Activated T-helper 17 cell treated with anti-CD3 and anti-CD28 coated beads, Interleukin-2, amount 50 U/mL, for 72 hours (primary cell): ENCODE data around the gene CNIH3. TPM values are rescaled to one million over a fixed set of nuclear protein-coding genes. Genes with fewer than 3 reads are reported as not detected.

ENCODE experiments used
- ATAC-seq: fragments of 150-1000 bp; cut with Tn5 transposase; replicated peaks from 2 replicates; pipeline ENCODE4 v1.10.0; 2021; ENCODE audit warnings: mild to moderate bottlenecking, moderate library complexity
- H3K27ac Mint-ChIP-seq: one replicate; pipeline ENCODE4 v1.8.0; 2022; ENCODE audit warnings: mixed read lengths
- H3K27me3 Mint-ChIP-seq: one replicate; pipeline ENCODE4 v1.8.0; 2022; ENCODE audit warnings: mixed read lengths
- H3K36me3 Mint-ChIP-seq: one replicate; pipeline ENCODE4 v1.8.0; 2022; ENCODE audit warnings: low read depth, mild to moderate bottlenecking, mixed read lengths
- H3K4me1 Mint-ChIP-seq: one replicate; pipeline ENCODE4 v1.8.0; 2022; ENCODE audit warnings: mixed read lengths
- H3K4me3 Mint-ChIP-seq: one replicate; pipeline ENCODE4 v1.8.0; 2022; ENCODE audit warnings: mild to moderate bottlenecking, mixed read lengths
- H3K9me3 Mint-ChIP-seq: one replicate; pipeline ENCODE4 v1.8.0; 2022; ENCODE audit warnings: mixed read lengths
- total RNA-seq, 2 donors: library from RNA; stranded (reverse); gene quantifications; one replicate each; pipeline ENCODE4 v1.2.3, GENCODE V29; 2022

CNIH3 gene
- total RNA-seq, 2 donors from 2014 or later: 1.4 to 3.0 TPM

DNA sequence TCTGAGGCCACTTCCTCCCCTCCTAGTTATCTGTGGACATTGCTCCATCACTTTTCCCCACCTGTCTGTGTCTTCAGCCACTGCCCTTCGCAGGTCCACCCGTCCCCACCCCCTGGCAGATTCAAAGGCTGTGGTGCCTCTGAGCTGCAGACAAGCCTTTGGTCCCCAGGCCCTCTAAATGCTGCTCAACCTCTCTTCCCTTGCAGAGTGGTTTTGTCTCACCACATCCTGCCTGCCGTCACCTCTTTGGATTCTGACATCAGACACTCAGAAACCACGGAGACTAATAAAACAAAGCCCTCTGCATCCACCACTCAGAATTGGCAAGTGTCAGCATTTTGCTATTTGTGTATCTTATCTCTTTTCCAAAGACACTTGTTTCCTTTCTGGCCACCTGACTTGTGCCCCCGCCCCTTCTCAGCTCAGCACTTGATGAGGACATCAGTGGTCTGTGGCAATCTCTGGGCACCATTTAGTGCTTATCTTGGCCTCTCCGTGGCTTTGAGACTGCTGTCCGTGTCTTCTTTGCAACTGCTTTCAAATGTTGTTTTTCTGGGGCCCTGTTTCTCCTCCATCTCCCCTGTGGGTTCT is 7.7 kb downstream of the CNIH3 start:
- peaks cover 15% of the 10 kb centered on the region for H3K27me3 Mint-ChIP-seq
- H3K9me3 Mint-ChIP-seq: no peaks in the 10 kb centered on the region
- H3K4me3 Mint-ChIP-seq: peak overlapping the region; percentile 67
- peak; percentile 94 for ATAC-seq
- H3K27ac Mint-ChIP-seq: peak overlapping the region; percentile 89
- H3K4me1 Mint-ChIP-seq: peaks cover 23% of the 10 kb centered on the region
- H3K36me3 Mint-ChIP-seq: no peaks in the 10 kb centered on the region

DNA sequence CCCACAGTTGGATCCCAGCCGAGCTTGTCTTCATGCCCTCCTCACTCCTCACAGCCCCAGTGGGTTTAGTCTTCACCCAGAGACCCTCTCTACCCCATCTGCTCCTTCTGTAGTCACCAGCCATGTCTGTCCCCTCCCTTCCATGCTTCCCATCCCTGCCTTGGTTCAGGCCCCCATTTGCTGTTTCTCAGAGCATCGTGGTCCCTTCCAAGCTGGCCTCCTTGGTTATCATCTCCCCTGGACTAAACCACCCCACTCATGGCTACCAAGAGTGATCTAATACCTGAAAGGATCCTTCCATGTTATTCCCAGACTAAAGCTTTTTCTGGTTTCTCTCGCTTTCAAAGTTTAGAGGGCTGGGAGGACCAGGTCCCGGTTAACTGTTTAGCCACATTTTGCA is 8.3 kb downstream of the CNIH3 start:
- Mint-ChIP-seq H3K27me3 (peaks cover 9% of the 10 kb centered on the region), H3K36me3 (no peaks in the 10 kb centered on the region), H3K4me1 (peaks cover 23% of the 10 kb centered on the region), H3K4me3 (peak overlapping the region; percentile 67), H3K27ac (peak overlapping the region; percentile 89), H3K9me3 (no peaks in the 10 kb centered on the region)
- ATAC-seq: no peak

DNA sequence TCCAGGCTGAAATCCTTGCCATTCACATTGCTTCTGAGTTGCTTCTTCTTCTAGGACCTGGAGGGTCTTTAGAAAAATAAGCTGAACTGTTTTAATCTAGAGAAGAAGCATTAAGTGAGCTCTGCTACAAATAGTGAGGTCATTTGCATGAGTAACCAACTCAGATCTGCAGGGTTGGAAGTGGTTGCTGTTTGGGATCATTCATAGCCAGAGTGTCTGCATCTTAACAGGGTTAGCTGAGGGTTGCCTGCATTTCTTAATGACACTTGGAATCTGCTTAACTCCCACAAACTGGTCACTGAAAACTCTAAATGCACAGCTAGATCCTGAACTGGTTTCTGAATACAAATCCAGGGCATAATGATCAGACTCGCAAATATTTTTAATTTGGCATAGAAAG is 9.9 kb downstream of the CNIH3 start:
- peaks cover 23% of the 10 kb centered on the region for H3K4me1 Mint-ChIP-seq
- H3K27me3 Mint-ChIP-seq: peaks cover 4% of the 10 kb centered on the region
- no peak for ATAC-seq
- H3K4me3 Mint-ChIP-seq: no peak overlapping the region
- no peaks in the 10 kb centered on the region for H3K9me3 Mint-ChIP-seq
- H3K36me3 Mint-ChIP-seq: no peaks in the 10 kb centered on the region
- no peak overlapping the region for H3K27ac Mint-ChIP-seq

DNA sequence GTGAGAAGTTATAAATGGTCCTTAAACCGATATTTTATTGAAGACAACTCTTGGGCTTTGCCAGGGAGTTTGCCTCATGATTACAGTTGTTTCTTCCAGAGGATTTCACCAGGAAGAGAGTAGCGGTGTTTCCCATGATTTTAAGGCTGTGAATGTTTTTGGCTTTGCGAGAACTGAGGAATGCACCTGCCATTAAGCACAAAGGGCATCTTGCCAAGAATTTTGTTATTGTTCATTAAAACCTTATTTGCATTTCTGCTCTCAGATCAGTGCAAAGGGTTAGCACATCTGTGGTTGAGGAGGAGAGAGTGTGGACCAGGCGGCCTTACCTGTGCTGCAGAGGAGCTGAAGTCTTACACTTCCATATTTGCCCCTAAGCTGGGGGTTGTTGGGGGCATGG is 13.8 kb downstream of the CNIH3 start:
- no peak overlapping the region for H3K27ac Mint-ChIP-seq
- H3K4me3 Mint-ChIP-seq: no peak overlapping the region
- H3K27me3 Mint-ChIP-seq: no peaks in the 10 kb centered on the region
- H3K4me1 Mint-ChIP-seq: peaks cover under 1% of the 10 kb centered on the region
- no peak for ATAC-seq
- no peaks in the 10 kb centered on the region for H3K36me3 Mint-ChIP-seq
- no peaks in the 10 kb centered on the region for H3K9me3 Mint-ChIP-seq

DNA sequence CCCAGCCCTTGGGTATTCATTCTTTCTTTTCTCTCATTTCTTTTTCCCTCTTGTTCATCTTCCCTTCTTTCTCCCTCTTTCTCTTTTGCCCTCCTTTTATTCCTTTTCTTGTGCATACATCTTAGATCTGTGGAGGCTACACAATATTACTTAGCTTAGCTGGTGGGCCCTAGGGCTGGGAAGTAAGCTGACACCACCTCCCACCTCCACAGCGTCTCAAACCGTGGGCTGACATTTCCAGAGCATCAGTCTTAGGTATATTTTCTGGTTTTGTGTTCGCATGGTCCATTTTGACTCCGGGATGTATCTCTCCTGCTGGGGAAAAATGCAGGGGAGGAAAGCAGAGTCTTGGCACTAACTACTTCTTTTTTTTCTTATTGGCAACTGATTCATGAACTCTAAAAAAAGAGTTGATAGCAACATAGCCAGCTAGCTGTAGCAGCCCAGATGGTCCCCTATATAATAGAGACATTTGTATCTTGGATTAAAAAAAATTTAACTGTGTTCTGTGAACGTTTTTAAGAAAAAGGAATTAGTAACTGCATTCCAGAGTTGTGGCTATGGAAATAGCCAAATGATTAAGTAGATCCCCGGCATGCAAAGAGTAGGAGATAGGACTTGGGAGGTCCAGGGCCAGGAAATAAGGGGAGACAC is 15.5 kb downstream of the CNIH3 start:
- Mint-ChIP-seq H3K27ac (no peak overlapping the region), H3K9me3 (no peaks in the 10 kb centered on the region), H3K36me3 (no peaks in the 10 kb centered on the region), H3K4me3 (no peak overlapping the region), H3K4me1 (no peaks in the 10 kb centered on the region), H3K27me3 (no peaks in the 10 kb centered on the region)
- ATAC-seq: no peak

DNA sequence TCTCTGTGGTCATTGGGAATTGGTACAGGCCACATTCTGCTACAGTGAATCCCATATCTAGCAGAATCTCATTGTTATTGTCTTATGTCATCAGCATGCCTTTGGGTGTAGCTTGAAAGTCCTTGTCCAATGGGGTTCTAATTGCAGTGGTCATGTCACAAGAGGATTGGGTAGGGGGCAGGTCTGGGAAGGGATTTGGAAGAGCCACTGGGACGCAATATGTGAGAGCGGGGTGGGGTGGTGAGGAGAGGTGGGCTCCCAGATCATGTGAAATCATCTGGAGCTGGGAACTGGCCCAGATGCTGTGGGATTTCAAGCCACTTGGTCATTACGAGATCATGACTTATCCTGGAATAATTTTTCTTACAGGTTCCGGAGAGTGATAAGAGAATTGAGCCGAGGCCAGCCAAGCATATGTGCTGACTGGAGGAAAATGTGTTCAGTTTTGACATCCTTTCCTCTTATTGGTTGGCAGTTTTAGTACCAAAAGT is 16.3 kb downstream of the CNIH3 start:
- Mint-ChIP-seq H3K4me1 (peaks cover under 1% of the 10 kb centered on the region), H3K27ac (no peak overlapping the region), H3K36me3 (no peaks in the 10 kb centered on the region), H3K4me3 (no peak overlapping the region), H3K9me3 (no peaks in the 10 kb centered on the region), H3K27me3 (no peaks in the 10 kb centered on the region)
- ATAC-seq: no peak

DNA sequence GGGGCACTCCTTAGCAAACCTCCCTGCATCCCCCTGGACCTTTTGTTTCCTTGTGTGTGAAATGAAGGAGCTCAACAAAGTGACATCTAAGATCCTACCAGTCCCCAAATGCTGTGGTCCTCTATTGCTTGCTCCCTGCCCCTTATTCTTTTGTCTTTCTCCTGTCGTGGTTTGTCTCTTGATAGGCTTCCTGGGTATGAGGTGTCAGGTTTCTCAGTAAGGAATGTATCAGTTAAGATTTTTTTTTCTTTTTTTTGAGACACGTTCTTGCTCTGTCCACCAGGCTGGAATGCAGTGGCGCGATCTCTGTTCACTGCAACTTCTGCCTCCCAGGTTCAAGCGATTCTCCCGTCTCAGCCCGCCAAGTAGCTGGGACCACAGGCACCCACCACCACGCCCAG is 16.8 kb downstream of the CNIH3 start:
- H3K27me3 Mint-ChIP-seq: no peaks in the 10 kb centered on the region
- no peak overlapping the region for H3K27ac Mint-ChIP-seq
- no peaks in the 10 kb centered on the region for H3K36me3 Mint-ChIP-seq
- no peaks in the 10 kb centered on the region for H3K9me3 Mint-ChIP-seq
- no peak for ATAC-seq
- no peak overlapping the region for H3K4me3 Mint-ChIP-seq
- peaks cover 5% of the 10 kb centered on the region for H3K4me1 Mint-ChIP-seq

DNA sequence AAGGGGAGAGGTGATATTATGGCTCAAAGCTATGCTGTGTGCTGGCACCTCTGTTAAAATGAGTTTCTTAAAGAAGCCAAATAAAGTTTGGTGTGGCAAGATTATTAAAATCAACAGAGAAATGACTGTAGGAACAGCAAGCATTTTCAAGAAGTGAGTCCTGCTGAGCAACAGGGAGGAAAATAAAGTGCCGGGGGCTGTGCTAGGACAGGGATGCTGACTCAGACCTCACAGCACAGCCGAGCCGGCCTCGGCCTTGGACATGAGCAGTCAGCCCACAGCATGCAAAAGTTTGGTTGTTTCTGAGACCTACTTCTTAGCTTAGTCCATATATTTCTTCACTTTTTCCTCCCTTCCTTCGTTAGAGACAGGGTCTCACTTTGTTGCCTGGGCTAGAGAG is 19.2 kb downstream of the CNIH3 start:
- Mint-ChIP-seq H3K27ac (no peak overlapping the region), H3K4me1 (peaks cover 5% of the 10 kb centered on the region), H3K36me3 (no peaks in the 10 kb centered on the region), H3K4me3 (no peak overlapping the region), H3K27me3 (peaks cover 5% of the 10 kb centered on the region), H3K9me3 (no peaks in the 10 kb centered on the region)
- ATAC-seq: no peak

DNA sequence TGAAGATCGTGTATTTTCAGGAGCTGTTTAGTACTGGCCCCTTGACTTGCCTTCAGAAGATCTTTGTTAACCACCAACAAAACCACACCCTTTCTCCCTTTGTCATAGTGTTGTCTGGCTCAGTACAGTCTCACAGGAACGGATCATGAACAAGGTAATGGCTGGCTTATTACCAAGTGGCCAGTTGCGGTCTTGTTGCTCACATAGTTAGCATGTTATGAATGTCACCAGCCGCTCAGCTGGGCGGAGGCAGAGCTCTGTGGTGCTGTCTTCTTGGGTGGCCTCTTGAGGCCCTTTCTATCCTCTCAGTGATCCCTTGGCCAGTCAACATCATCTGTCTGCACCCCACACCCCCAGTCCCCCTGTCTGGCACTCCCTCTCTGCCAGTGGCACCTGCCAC is 21.4 kb downstream of the CNIH3 start:
- no peaks in the 10 kb centered on the region for H3K36me3 Mint-ChIP-seq
- ATAC-seq: peak; percentile 28
- H3K4me1 Mint-ChIP-seq: peaks cover 5% of the 10 kb centered on the region
- no peak overlapping the region for H3K4me3 Mint-ChIP-seq
- H3K9me3 Mint-ChIP-seq: no peaks in the 10 kb centered on the region
- no peak overlapping the region for H3K27ac Mint-ChIP-seq
- peaks cover 5% of the 10 kb centered on the region for H3K27me3 Mint-ChIP-seq

DNA sequence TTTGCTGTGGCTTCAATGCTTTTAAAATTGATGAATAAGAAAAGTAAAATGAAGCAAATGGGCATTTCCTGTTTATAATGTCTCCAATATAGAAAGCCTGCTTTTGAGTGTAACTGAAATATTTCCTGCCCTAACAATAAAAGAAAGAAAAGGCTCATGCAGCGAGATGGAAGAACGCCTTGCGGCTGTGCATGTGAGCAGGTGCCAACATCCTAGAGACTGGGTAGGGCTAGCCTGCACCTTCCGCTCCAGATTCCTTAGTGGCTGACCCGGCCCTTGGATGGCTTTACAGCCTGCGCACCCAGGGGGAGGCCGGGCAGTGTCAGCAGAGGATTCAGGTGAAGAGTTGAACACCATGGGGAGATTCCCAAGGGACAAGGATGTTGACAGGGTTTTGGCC is 21.8 kb downstream of the CNIH3 start:
- Mint-ChIP-seq H3K4me1 (peaks cover 5% of the 10 kb centered on the region), H3K27ac (no peak overlapping the region), H3K36me3 (no peaks in the 10 kb centered on the region), H3K9me3 (no peaks in the 10 kb centered on the region), H3K27me3 (peaks cover 5% of the 10 kb centered on the region), H3K4me3 (no peak overlapping the region)
- no peak for ATAC-seq

DNA sequence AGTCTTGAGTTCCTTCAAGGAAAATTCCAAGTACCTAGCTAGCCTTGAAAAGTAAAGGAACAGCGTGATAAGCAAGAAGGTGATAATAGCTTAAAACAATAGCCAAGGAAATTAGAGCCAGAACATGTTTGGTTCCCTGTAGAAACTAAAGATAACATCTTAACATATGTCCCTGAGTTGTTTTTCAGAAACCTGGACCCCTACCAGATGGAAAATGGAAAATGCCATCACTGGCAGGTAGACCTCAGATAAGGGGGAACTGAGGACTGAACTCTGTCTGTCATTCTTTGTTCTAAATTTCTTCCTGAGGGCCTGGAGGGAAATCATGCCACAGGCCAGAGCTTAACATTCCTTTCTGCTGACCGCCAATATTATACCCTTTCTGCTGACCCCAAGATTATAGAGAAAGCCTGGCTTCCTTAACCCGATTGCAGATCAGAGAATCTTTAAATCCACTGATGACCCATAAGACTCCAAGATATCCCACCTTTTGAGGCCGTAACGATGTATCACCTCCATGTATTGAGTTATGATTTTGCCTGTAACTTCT is 23.4 kb downstream of the CNIH3 start:
- H3K9me3 Mint-ChIP-seq: no peaks in the 10 kb centered on the region
- ATAC-seq: no peak
- H3K4me1 Mint-ChIP-seq: peaks cover 5% of the 10 kb centered on the region

DNA sequence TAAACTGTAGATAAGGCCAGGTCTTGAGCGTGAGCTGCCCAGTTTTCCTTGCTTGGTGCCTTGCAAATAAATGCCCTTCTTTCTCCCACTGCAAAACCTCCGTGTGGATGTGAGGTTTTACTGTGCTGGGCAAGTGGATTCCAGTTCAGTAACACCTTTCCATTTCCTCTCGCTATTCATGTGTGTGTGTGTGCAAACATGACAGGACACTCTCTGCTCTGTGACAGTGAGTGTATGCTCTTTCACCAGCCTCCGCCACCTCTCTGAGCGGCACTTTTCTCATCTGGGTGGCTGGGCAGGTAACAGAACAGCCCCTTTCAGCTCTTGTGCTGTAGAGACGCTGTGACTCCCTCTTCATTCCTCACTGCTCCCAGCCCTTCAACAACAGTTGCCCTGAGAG is 23.9 kb downstream of the CNIH3 start:
- Mint-ChIP-seq H3K27ac (no peak overlapping the region), H3K27me3 (peaks cover 5% of the 10 kb centered on the region), H3K4me3 (no peak overlapping the region), H3K36me3 (no peaks in the 10 kb centered on the region), H3K4me1 (peaks cover 5% of the 10 kb centered on the region), H3K9me3 (no peaks in the 10 kb centered on the region)
- ATAC-seq: no peak

More for the DNA sequence above, 23.4 kb downstream of the CNIH3 start:
- H3K36me3 Mint-ChIP-seq: no peaks in the 10 kb centered on the region
- no peak overlapping the region for H3K4me3 Mint-ChIP-seq
- H3K27ac Mint-ChIP-seq: no peak overlapping the region
- peaks cover 5% of the 10 kb centered on the region for H3K27me3 Mint-ChIP-seq

DNA sequence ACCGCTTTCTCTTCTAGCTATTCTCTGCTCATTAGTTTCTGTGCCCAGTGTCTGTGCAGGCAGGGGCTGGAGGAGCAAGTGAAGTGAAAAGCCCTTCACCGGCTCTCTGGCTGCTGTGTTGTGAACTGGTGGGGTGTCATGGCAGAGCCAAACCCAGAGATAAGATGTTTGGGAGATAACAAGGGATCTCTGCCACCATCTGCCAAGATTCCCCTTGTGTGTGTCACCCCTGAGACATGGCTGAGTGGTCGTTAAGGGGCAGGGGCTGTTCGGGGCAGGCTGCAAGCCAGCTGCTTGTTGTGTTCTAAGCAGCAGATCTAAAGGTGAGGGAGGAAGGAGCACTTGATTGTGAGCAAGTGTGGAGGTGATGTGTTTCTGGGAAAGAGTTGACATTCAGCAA is 24.5 kb downstream of the CNIH3 start:
- Mint-ChIP-seq H3K4me1 (peaks cover 5% of the 10 kb centered on the region), H3K27me3 (peaks cover 5% of the 10 kb centered on the region), H3K4me3 (no peak overlapping the region), H3K36me3 (no peaks in the 10 kb centered on the region), H3K27ac (no peak overlapping the region), H3K9me3 (no peaks in the 10 kb centered on the region)
- ATAC-seq: no peak

DNA sequence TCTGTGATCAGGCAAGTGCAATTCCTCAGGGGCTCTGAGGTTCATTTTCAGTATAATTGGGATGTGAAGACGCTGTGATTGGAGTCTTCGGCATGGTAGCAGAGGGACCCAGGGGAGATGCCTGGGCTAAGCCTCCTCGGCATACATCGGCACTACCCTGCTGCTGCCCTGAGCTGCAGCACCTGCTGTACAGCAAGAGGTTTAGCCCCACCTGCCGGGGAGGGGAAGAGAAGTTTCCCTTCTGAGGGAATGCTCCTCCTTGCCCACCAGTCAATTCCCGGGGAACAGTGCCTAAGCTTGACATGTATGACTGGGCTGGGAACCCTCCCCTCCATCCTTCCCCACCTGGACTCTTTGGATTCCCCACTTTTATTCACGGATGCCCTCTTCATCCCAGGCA is 24.9 kb downstream of the CNIH3 start:
- no peaks in the 10 kb centered on the region for H3K36me3 Mint-ChIP-seq
- H3K9me3 Mint-ChIP-seq: no peaks in the 10 kb centered on the region
- H3K4me3 Mint-ChIP-seq: no peak overlapping the region
- peaks cover 5% of the 10 kb centered on the region for H3K4me1 Mint-ChIP-seq
- H3K27ac Mint-ChIP-seq: no peak overlapping the region
- no peak for ATAC-seq
- H3K27me3 Mint-ChIP-seq: peaks cover 5% of the 10 kb centered on the region

DNA sequence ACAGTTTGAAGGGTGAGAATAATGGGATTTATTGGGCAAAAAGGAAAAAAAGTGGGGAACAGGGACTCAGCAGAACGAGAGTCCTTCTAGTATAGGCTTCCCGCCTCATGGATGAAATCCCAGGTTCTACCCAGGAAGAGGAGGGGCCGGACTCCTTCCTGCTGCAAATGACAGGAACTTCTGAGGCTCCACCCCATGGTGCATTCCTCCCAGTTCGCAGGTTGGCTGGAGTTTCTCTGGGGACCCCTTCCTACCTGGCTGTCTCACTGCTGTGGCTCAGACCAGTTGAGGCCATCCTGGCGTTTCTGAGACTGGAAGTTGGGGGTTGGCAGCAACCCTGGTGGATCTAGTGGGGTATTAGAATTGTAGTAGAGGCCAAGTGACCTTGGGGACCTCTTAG is 27.5 kb downstream of the CNIH3 start:
- Mint-ChIP-seq H3K4me1 (no peaks in the 10 kb centered on the region), H3K27me3 (peaks cover 5% of the 10 kb centered on the region), H3K36me3 (no peaks in the 10 kb centered on the region), H3K27ac (no peak overlapping the region), H3K9me3 (no peaks in the 10 kb centered on the region), H3K4me3 (no peak overlapping the region)
- ATAC-seq: no peak
